ENCODE data around the gene IL1RAPL1. TPM values are rescaled to one million over a fixed set of nuclear protein-coding genes. Genes with fewer than 3 reads are reported as not detected.

The IL1RAPL1 gene
- total RNA-seq, 4 donors from 2014 or later, result 0.13 TPM; not detected in 3

- no peak overlapping the region for H3K27ac ChIP-seq
- WGBS, result 58% methylated on average over 1 of the region's 1 CpG
- H3K4me3 ChIP-seq, result no peak overlapping the region
- no peaks in the 10 kb centered on the region for H3K27me3 ChIP-seq
- no peaks in the 10 kb centered on the region for H3K9me3 ChIP-seq
- no peaks in the 10 kb centered on the region for H3K36me3 ChIP-seq
- DNase-seq (ENCODE audit: low spot score in 2 of 2), result no peak
- H3K4me1 ChIP-seq, result no peaks in the 10 kb centered on the region
- no peak for TF ChIP-seq POLR2AphosphoS5 (IDR thresholded peaks at IDR 0.05)
- no peak for TF ChIP-seq POLR2A (IDR thresholded peaks at IDR 0.05)
- TF ChIP-seq EP300 (IDR thresholded peaks at IDR 0.05), result no peak
- no peak for TF ChIP-seq CTCF (IDR thresholded peaks at IDR 0.05)
Measured at GRCh38 chrX:28651186-28651585, 63.9 kb downstream of the IL1RAPL1 start.

- TF ChIP-seq EP300 (IDR thresholded peaks at IDR 0.05) (no peak), CTCF (IDR thresholded peaks at IDR 0.05) (no peak), POLR2AphosphoS5 (IDR thresholded peaks at IDR 0.05) (no peak), POLR2A (IDR thresholded peaks at IDR 0.05) (no peak)
- 75% methylated on average over 20 of the region's 23 CpGs for WGBS
- Histone ChIP-seq H3K9me3 (no peaks in the 10 kb centered on the region), H3K4me1 (no peaks in the 10 kb centered on the region), H3K4me3 (no peak overlapping the region), H3K27me3 (no peaks in the 10 kb centered on the region), H3K27ac (no peak overlapping the region), H3K36me3 (no peaks in the 10 kb centered on the region)
- DNase-seq (ENCODE audit: low spot score in 2 of 2), result no peak
Measured at GRCh38 chrX:28659269-28659668, 72.0 kb downstream of the IL1RAPL1 start.

GRCh38 chrX:28665778-28666177 lies 78.5 kb downstream of the IL1RAPL1 start:
- H3K9me3 ChIP-seq, result no peaks in the 10 kb centered on the region
- no peak overlapping the region for H3K27ac ChIP-seq
- H3K4me1 ChIP-seq, result no peaks in the 10 kb centered on the region
- no peak for DNase-seq (ENCODE audit: low spot score in 2 of 2)
- H3K27me3 ChIP-seq, result no peaks in the 10 kb centered on the region
- WGBS, result 81% methylated on average over 10 of the region's 10 CpGs
- TF ChIP-seq POLR2A (IDR thresholded peaks at IDR 0.05) (no peak), CTCF (IDR thresholded peaks at IDR 0.05) (no peak), POLR2AphosphoS5 (IDR thresholded peaks at IDR 0.05) (no peak), EP300 (IDR thresholded peaks at IDR 0.05) (no peak)
- H3K4me3 ChIP-seq, result no peak overlapping the region
- H3K36me3 ChIP-seq, result no peaks in the 10 kb centered on the region

GRCh38 chrX:28668303-28668702 lies 81.1 kb downstream of the IL1RAPL1 start:
- H3K9me3 ChIP-seq, result no peaks in the 10 kb centered on the region
- WGBS, result 85% methylated on average over 13 of the region's 13 CpGs

GRCh38 chrX:28668957-28669356 lies 81.7 kb downstream of the IL1RAPL1 start:
- no peaks in the 10 kb centered on the region for H3K27me3 ChIP-seq
- no peaks in the 10 kb centered on the region for H3K4me1 ChIP-seq
- H3K27ac ChIP-seq, result no peak overlapping the region
- H3K4me3 ChIP-seq, result no peak overlapping the region
- H3K9me3 ChIP-seq, result no peaks in the 10 kb centered on the region
- 72% methylated on average over 4 of the region's 4 CpGs for WGBS
- no peaks in the 10 kb centered on the region for H3K36me3 ChIP-seq
- DNase-seq (ENCODE audit: low spot score in 2 of 2), result no peak
- TF ChIP-seq CTCF (IDR thresholded peaks at IDR 0.05) (no peak), POLR2AphosphoS5 (IDR thresholded peaks at IDR 0.05) (no peak), EP300 (IDR thresholded peaks at IDR 0.05) (no peak), POLR2A (IDR thresholded peaks at IDR 0.05) (no peak)

More at GRCh38 chrX:28668303-28668702, 81.1 kb downstream of the IL1RAPL1 start:
- DNase-seq (ENCODE audit: low spot score in 2 of 2), result no peak
- TF ChIP-seq CTCF (IDR thresholded peaks at IDR 0.05) (no peak), POLR2AphosphoS5 (IDR thresholded peaks at IDR 0.05) (no peak), EP300 (IDR thresholded peaks at IDR 0.05) (no peak), POLR2A (IDR thresholded peaks at IDR 0.05) (no peak)
- Histone ChIP-seq H3K4me3 (no peak overlapping the region), H3K36me3 (no peaks in the 10 kb centered on the region), H3K4me1 (no peaks in the 10 kb centered on the region), H3K27ac (no peak overlapping the region), H3K27me3 (no peaks in the 10 kb centered on the region)

All from suprapubic skin (tissue), 4 donors.